WTC11 (cell line): ENCODE measurements around the gene TNNI3K. TPM values are rescaled to one million over a fixed set of nuclear protein-coding genes. Genes with fewer than 3 reads are reported as not detected.

Experiments
- ATAC-seq: fragments of 200-7000 bp; cut with Tn5 transposase; 2 replicates; pipeline ENCODE4 v1.10.0; 2021; ENCODE audit warnings: mild to moderate bottlenecking, moderate library complexity
- CTCF ChIA-PET: fragments of 300-600 bp; sonication (Branson Sonifier 250); formaldehyde crosslinking; loops from one replicate; lab custom pipeline; 2021; ENCODE audit warnings: antibody characterized with exemption; lab: Charles Lee
- POLR2A ChIA-PET: fragments of 350-600 bp; sonication (Branson Sonifier 250); formaldehyde crosslinking; loops from one replicate; lab custom pipeline; 2021; ENCODE audit warnings: antibody characterized with exemption; lab: Charles Lee
- DNase-seq: peaks from one replicate; pipeline ENCODE4 v3.0.0; 2021; ENCODE audit warnings: low spot score
- H3K27ac Mint-ChIP-seq: 2 replicates; pipeline ENCODE4 v1.8.0; 2021; ENCODE audit warnings: mixed read lengths
- H3K27me3 Mint-ChIP-seq: 2 replicates; pipeline ENCODE4 v1.8.0; 2021; ENCODE audit warnings: low read depth, mild to moderate bottlenecking, moderate library complexity, mixed read lengths
- H3K36me3 Mint-ChIP-seq: 2 replicates; pipeline ENCODE4 v1.8.0; 2021; ENCODE audit warnings: mixed read lengths
- H3K4me1 Mint-ChIP-seq: 2 replicates; pipeline ENCODE4 v1.8.0; 2022; ENCODE audit warnings: mixed read lengths
- H3K4me3 Mint-ChIP-seq: 2 replicates; pipeline ENCODE4 v1.8.0; 2021; ENCODE audit warnings: mild to moderate bottlenecking, moderate library complexity, mixed read lengths
- H3K9me3 Mint-ChIP-seq: 2 replicates; pipeline ENCODE4 v1.8.0; 2021; ENCODE audit warnings: mixed read lengths
- ATF6 ChIP-seq: sonication (generic); formaldehyde crosslinking; IDR thresholded peaks from 2 replicates; pipeline ENCODE4 v1.8.1; 2023; ENCODE audit warnings: mild to moderate bottlenecking, missing genetic modification reagents
- CREM ChIP-seq: sonication (generic); formaldehyde crosslinking; IDR thresholded peaks from 2 replicates; pipeline ENCODE4 v1.8.1; 2022; ENCODE audit warnings: mild to moderate bottlenecking, missing genetic modification reagents, moderate library complexity
- CTCF ChIP-seq: fragments of 200-600 bp; IDR thresholded peaks from 2 replicates; pipeline ENCODE4 v1.8.0; 2022; ENCODE audit warnings: antibody characterized with exemption
- ELF4 ChIP-seq: sonication (generic); formaldehyde crosslinking; IDR thresholded peaks from 2 replicates; pipeline ENCODE4 v1.8.1; 2022; ENCODE audit warnings: low read depth, mild to moderate bottlenecking, moderate library complexity, missing genetic modification reagents
- ESRRA ChIP-seq: sonication (generic); formaldehyde crosslinking; IDR thresholded peaks from 2 replicates; pipeline ENCODE4 v1.8.1; 2022; ENCODE audit warnings: mild to moderate bottlenecking, missing genetic modification reagents, borderline replicate concordance
- FOXJ3 ChIP-seq: sonication (generic); formaldehyde crosslinking; IDR thresholded peaks from 2 replicates; pipeline ENCODE4 v1.9.0; 2021; ENCODE audit warnings: missing genetic modification reagents, mild to moderate bottlenecking, borderline replicate concordance
- GABPB1 ChIP-seq: sonication (generic); formaldehyde crosslinking; IDR thresholded peaks from 2 replicates; pipeline ENCODE4 v1.8.1; 2023; ENCODE audit warnings: mild to moderate bottlenecking, missing genetic modification reagents
- HMGA2 ChIP-seq: fragments of 250-450 bp; sonication (Bioruptor Pico); IDR thresholded peaks from 2 replicates; pipeline ENCODE4 v1.4.0; 2021; ENCODE audit warnings: mild to moderate bottlenecking, moderate library complexity
- IRF2 ChIP-seq: sonication (generic); formaldehyde crosslinking; IDR thresholded peaks from 2 replicates; pipeline ENCODE4 v1.8.0; 2022; ENCODE audit warnings: low read depth, missing genetic modification reagents, borderline replicate concordance
- NFATC4 ChIP-seq: fragments of 250-450 bp; sonication (Bioruptor Pico); IDR thresholded peaks from 2 replicates; pipeline ENCODE4 v1.9.0; 2021; ENCODE audit warnings: mild to moderate bottlenecking
- NR2C2 ChIP-seq: sonication (generic); formaldehyde crosslinking; IDR thresholded peaks from 2 replicates; pipeline ENCODE4 v1.8.0; 2022; ENCODE audit warnings: mild to moderate bottlenecking, missing genetic modification reagents
- PREB ChIP-seq: sonication (generic); formaldehyde crosslinking; IDR thresholded peaks from 2 replicates; pipeline ENCODE4 v1.8.1; 2022; ENCODE audit warnings: mild to moderate bottlenecking, missing genetic modification reagents, moderate library complexity, borderline replicate concordance
- STAT6 ChIP-seq: sonication (generic); formaldehyde crosslinking; conservative IDR thresholded peaks from 2 replicates; pipeline ENCODE4 v1.8.1; 2023; ENCODE audit warnings: mild to moderate bottlenecking, low read depth, missing genetic modification reagents, moderate library complexity
- TCF7 ChIP-seq: sonication (generic); formaldehyde crosslinking; IDR thresholded peaks from 2 replicates; pipeline ENCODE4 v1.8.0; 2022; ENCODE audit warnings: mild to moderate bottlenecking, low read depth, missing genetic modification reagents, moderate library complexity
- TEAD1 ChIP-seq: sonication (generic); formaldehyde crosslinking; IDR thresholded peaks from 2 replicates; pipeline ENCODE4 v1.8.0; 2022; ENCODE audit warnings: mild to moderate bottlenecking, missing genetic modification reagents
- ZNF138 ChIP-seq: sonication (generic); formaldehyde crosslinking; conservative IDR thresholded peaks from 2 replicates; pipeline ENCODE4 v1.8.1; 2022; ENCODE audit warnings: mild to moderate bottlenecking, moderate library complexity, missing genetic modification reagents
- ZNF416 ChIP-seq: fragments of 250-450 bp; sonication (Bioruptor Pico); IDR thresholded peaks from 2 replicates; pipeline ENCODE4 v1.9.0; 2021; ENCODE audit warnings: mild to moderate bottlenecking, inconsistent platforms
- ZNF423 ChIP-seq: fragments of 250-450 bp; sonication (Bioruptor Pico); IDR thresholded peaks from 2 replicates; pipeline ENCODE4 v2.1.2; 2022; ENCODE audit warnings: mild to moderate bottlenecking, moderate library complexity
- ZNF512 ChIP-seq: sonication (generic); formaldehyde crosslinking; IDR thresholded peaks from 2 replicates; pipeline ENCODE4 v1.8.1; 2022; ENCODE audit warnings: missing genetic modification reagents, borderline replicate concordance
- total RNA-seq: library from RNA; stranded (reverse); gene quantifications from 3 replicates; pipeline ENCODE4 v1.2.3, GENCODE V29; 2021

TNNI3K gene
- total RNA-seq, 1 experiment from 2014 or later = 0.07 TPM

- no peak overlapping the region for H3K4me3 Mint-ChIP-seq
Observed at GRCh38 chr1:74513411-74514300, 278.5 kb downstream of the TNNI3K start.

GRCh38 chr1:74517599-74518051 lies 282.4 kb downstream of the TNNI3K start:
- Mint-ChIP-seq H3K9me3 (no peaks in the 10 kb centered on the region), H3K27ac (no peak overlapping the region), H3K36me3 (no peaks in the 10 kb centered on the region), H3K4me3 (no peak overlapping the region)
- CTCF ChIA-PET = no interaction called here
- POLR2A ChIA-PET = no interaction called here
- DNase-seq = no peak
- no peak for TF ChIP-seq IRF2 (CRISPR knock-in tag)
- no peak for TF ChIP-seq CREM (CRISPR knock-in tag)
- no peak for TF ChIP-seq FOXJ3
- TF ChIP-seq HMGA2 = no peak
- TF ChIP-seq, all 79 proteins: peak for 0
- no peak for ATAC-seq
- peaks cover 21% of the 10 kb centered on the region for H3K4me1 Mint-ChIP-seq
- H3K27me3 Mint-ChIP-seq = no peaks in the 10 kb centered on the region; the same call in 1 of the 2 replicates

More at GRCh38 chr1:74513411-74514300, 278.5 kb downstream of the TNNI3K start:
- Mint-ChIP-seq H3K27me3 (no peaks in the 10 kb centered on the region; the same call in 1 of the 2 replicates), H3K9me3 (no peaks in the 10 kb centered on the region), H3K27ac (no peak overlapping the region), H3K4me1 (peaks cover 9% of the 10 kb centered on the region; the same call in 1 of the 2 replicates), H3K36me3 (no peaks in the 10 kb centered on the region)
- no peak for DNase-seq
- no peak for ATAC-seq
- ChIA-PET CTCF (interaction anchor here (1.1 kb wide), 1 partner anchor 10 kb away, joined by 3 read pairs; no protein-coding TSS in a partner anchor), POLR2A (no interaction called here)
- no peak for TF ChIP-seq STAT6
- no peak for TF ChIP-seq ZNF423 (CRISPR knock-in tag)
- no peak for TF ChIP-seq NR2C2 (CRISPR knock-in tag)
- TF ChIP-seq FOXJ3 = no peak
- TF ChIP-seq, all 79 proteins: peak for 0

GRCh38 chr1:74522148-74522547 lies 287.0 kb downstream of the TNNI3K start:
- Mint-ChIP-seq H3K4me3 (peak overlapping the region; percentile 42), H3K27me3 (no peaks in the 10 kb centered on the region), H3K4me1 (peaks cover 53% of the 10 kb centered on the region), H3K9me3 (no peaks in the 10 kb centered on the region), H3K36me3 (no peaks in the 10 kb centered on the region), H3K27ac (peak overlapping the region; percentile 90)
- ChIA-PET POLR2A (interaction anchor here (0.5 kb wide), 1 partner anchor 1269 kb away, joined by 5 read pairs; no protein-coding TSS in a partner anchor), CTCF (interaction anchor here (1.2 to 1.3 kb wide), 2 partner anchors 18 to 168 kb away, joined by 3 to 15 read pairs; no protein-coding TSS in a partner anchor)
- TF ChIP-seq CTCF (no peak), ELF4 (CRISPR knock-in tag) (no peak), TCF7 (CRISPR knock-in tag) (no peak), ESRRA (CRISPR knock-in tag) (no peak), PREB (CRISPR knock-in tag) (no peak), NFATC4 (CRISPR knock-in tag) (no peak), ZNF416 (CRISPR knock-in tag) (no peak), ZNF138 (CRISPR knock-in tag) (no peak), ATF6 (CRISPR knock-in tag) (no peak), ZNF512 (CRISPR knock-in tag) (no peak), TEAD1 (CRISPR knock-in tag) (no peak), GABPB1 (CRISPR knock-in tag) (no peak)
- peak; percentile 56 for DNase-seq
- ATAC-seq = peak; percentile 87
